HL-60 (cell line): ENCODE results near the gene SELENOI.

ENCODE experiments used
- DNase-seq, 2 experiments: peaks; one replicate each; pipeline ENCODE4 v3.0.0-alpha.2; 2010 to 2020; ENCODE audit warnings: low read depth in 1 of 2, low spot score in 1 of 2
- H3K27ac ChIP-seq: fragments of 250-450 bp; sonication (Bioruptor Pico); replicated peaks from 2 replicates; pipeline ENCODE4 v1.5.1; 2020; ENCODE audit warnings: mild to moderate bottlenecking, moderate library complexity
- H3K27me3 ChIP-seq: fragments of 250-450 bp; sonication (Bioruptor Pico); 2 replicates; pipeline ENCODE4 v1.5.1; 2021; ENCODE audit warnings: mild to moderate bottlenecking, moderate library complexity; ENCODE audit not compliant: insufficient read depth, poor library complexity, severe bottlenecking
- H3K4me3 ChIP-seq: replicated peaks from 2 replicates; pipeline ENCODE4 v1.5.1; 2011; ENCODE audit warnings: mild to moderate bottlenecking, control low read depth, low read length; ENCODE audit not compliant: insufficient read depth
- GABPA ChIP-seq: IDR thresholded peaks from 2 replicates; pipeline ENCODE4 v1.6.1; 2012; ENCODE audit warnings: low read depth
- POLR2AphosphoS5 ChIP-seq: IDR thresholded peaks from 2 replicates; pipeline ENCODE4 v1.6.1; 2012; ENCODE audit warnings: low read depth
- SPI1 ChIP-seq: IDR thresholded peaks from 2 replicates; pipeline ENCODE4 v1.6.1; 2012; ENCODE audit warnings: low read depth, mild to moderate bottlenecking, borderline replicate concordance
- TF ChIP-seq, protein P1 (sequence below): IDR thresholded peaks from 2 replicates; pipeline ENCODE4 v1.6.1; 2012; ENCODE audit warnings: low read depth; ENCODE audit not compliant: insufficient replicate concordance
- TF ChIP-seq, protein P2 (sequence below): IDR thresholded peaks from one replicate; pipeline ENCODE4 v1.5.1; 2011; ENCODE audit warnings: low read length, control low read depth, inconsistent platforms; ENCODE audit not compliant: insufficient read depth

Gene SELENOI

DNA sequence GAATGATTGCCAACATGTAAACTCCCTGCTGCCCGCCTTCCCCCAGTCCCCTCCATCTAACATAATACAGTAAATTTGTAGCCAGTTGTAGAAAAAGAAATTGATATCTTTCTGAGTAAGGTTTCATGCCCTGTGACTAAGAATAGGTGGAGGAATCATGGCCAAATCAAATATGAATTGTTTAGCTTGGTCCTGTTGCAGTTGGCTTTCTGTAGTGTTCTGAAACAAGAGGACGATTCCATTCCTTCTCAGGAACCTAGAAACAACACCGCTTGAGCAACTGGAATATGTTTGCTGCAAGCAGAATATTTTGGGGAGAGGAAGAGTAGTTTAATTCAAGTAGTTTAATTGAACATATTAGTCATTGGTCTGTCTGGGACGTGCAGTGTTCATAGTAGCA lies 48.8 kb downstream of the SELENOI start:
- no peaks in the 10 kb centered on the region for H3K27me3 ChIP-seq
- H3K4me3 ChIP-seq, result no peak overlapping the region
- no peak for DNase-seq
- no peak overlapping the region; the same call in 1 of the 2 replicates for H3K27ac ChIP-seq
- no peak for TF ChIP-seq POLR2AphosphoS5
- TF ChIP-seq, protein P1, sequence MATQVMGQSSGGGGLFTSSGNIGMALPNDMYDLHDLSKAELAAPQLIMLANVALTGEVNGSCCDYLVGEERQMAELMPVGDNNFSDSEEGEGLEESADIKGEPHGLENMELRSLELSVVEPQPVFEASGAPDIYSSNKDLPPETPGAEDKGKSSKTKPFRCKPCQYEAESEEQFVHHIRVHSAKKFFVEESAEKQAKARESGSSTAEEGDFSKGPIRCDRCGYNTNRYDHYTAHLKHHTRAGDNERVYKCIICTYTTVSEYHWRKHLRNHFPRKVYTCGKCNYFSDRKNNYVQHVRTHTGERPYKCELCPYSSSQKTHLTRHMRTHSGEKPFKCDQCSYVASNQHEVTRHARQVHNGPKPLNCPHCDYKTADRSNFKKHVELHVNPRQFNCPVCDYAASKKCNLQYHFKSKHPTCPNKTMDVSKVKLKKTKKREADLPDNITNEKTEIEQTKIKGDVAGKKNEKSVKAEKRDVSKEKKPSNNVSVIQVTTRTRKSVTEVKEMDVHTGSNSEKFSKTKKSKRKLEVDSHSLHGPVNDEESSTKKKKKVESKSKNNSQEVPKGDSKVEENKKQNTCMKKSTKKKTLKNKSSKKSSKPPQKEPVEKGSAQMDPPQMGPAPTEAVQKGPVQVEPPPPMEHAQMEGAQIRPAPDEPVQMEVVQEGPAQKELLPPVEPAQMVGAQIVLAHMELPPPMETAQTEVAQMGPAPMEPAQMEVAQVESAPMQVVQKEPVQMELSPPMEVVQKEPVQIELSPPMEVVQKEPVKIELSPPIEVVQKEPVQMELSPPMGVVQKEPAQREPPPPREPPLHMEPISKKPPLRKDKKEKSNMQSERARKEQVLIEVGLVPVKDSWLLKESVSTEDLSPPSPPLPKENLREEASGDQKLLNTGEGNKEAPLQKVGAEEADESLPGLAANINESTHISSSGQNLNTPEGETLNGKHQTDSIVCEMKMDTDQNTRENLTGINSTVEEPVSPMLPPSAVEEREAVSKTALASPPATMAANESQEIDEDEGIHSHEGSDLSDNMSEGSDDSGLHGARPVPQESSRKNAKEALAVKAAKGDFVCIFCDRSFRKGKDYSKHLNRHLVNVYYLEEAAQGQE, result no peak
- TF ChIP-seq SPI1, result no peak
- TF ChIP-seq, protein P2, sequence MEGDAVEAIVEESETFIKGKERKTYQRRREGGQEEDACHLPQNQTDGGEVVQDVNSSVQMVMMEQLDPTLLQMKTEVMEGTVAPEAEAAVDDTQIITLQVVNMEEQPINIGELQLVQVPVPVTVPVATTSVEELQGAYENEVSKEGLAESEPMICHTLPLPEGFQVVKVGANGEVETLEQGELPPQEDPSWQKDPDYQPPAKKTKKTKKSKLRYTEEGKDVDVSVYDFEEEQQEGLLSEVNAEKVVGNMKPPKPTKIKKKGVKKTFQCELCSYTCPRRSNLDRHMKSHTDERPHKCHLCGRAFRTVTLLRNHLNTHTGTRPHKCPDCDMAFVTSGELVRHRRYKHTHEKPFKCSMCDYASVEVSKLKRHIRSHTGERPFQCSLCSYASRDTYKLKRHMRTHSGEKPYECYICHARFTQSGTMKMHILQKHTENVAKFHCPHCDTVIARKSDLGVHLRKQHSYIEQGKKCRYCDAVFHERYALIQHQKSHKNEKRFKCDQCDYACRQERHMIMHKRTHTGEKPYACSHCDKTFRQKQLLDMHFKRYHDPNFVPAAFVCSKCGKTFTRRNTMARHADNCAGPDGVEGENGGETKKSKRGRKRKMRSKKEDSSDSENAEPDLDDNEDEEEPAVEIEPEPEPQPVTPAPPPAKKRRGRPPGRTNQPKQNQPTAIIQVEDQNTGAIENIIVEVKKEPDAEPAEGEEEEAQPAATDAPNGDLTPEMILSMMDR, result no peak
- TF ChIP-seq GABPA, result no peak

DNA sequence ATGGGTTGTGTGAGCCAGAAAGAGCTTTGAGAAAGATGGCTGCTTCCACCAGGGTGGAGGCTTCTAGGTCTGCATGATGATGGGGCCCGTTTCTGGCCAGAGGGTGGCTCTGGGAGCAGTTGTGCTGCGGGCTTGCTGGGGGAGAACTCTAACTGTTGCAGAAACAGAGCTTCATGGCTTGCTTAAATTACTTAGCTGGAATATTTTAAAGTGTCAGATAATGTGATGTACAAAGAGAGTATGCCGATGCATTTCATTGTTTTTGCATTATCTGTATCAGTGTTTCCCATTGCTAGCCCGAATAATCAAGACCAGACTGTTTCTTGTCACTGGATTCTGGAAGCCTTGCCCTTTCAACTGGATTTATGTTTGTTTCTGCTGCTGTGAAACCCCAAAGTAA lies 49.5 kb downstream of the SELENOI start:
- H3K27me3 ChIP-seq, result no peaks in the 10 kb centered on the region
- H3K4me3 ChIP-seq, result no peak overlapping the region
- H3K27ac ChIP-seq, result peak overlapping the region; percentile 54
- TF ChIP-seq GABPA, result no peak
- TF ChIP-seq, protein P2, result no peak
- TF ChIP-seq, protein P1, result no peak
- TF ChIP-seq SPI1, result no peak
- TF ChIP-seq POLR2AphosphoS5, result no peak
- peak in 1 of 2 experiments; percentile 44 for DNase-seq

DNA sequence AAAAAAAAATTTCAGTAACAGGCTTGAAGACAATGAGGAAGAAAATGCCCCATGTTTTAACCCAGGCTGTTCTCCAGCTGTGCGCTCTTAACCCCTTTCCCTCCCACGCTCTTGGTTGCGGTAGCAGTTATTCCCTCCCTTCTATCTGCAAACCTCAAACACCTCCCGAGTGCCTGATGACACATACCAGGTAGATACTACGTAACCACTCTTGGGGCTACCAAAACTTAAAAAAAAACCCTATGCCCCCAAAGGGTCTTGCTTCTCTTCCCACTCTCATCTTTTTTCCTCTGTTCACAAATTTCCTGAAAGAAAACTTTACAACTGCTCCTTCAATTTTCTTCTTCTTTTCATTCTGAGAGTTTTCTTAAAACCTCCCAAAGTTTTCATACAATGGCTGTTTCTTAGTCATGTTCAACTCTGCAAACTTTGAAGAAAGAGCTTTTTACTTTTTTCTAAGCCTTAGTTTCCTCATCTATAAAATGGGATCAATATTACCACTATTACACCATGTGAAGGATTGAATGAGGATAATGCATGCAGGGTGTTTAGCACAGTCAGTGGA lies 50.9 kb downstream of the SELENOI start:
- Histone ChIP-seq H3K27ac (peak overlapping the region; percentile 54), H3K27me3 (no peaks in the 10 kb centered on the region), H3K4me3 (no peak overlapping the region)
- peak; percentile 90 for TF ChIP-seq POLR2AphosphoS5
- TF ChIP-seq SPI1, result no peak
- TF ChIP-seq, protein P2, result no peak
- TF ChIP-seq, protein P1, result no peak
- peak; percentile 18; the same call in 1 of the 2 replicates for TF ChIP-seq GABPA
- peak; percentile 58 to 84 for DNase-seq
